CD4-positive, alpha-beta T cell (primary cell): ENCODE measurements around the gene MRPS31. TPM values are rescaled to one million over a fixed set of nuclear protein-coding genes. Genes with fewer than 3 reads are reported as not detected.
A peak's percentile ranks its signal among the peaks of the same experiment; 100 is the strongest.
"Not testable (repeated sequence)": the region's sequence is repeated elsewhere in the genome, so short reads cannot be mapped to it uniquely, and the experiment has no call there.

Experiments used
- ATAC-seq: fragments of 200-7000 bp; cut with Tn5 transposase; one replicate; pipeline ENCODE4 v1.10.0; 2022; ENCODE audit warnings: mild to moderate bottlenecking; ENCODE audit not compliant: poor library complexity
- CTCF ChIA-PET: fragments of 350-600 bp; sonication (Branson Sonifier 250); formaldehyde crosslinking; loops from one replicate; lab custom pipeline; 2021; ENCODE audit warnings: antibody characterized with exemption, inconsistent platforms; lab: Charles Lee
- POLR2A ChIA-PET: fragments of 350-600 bp; sonication (Branson Sonifier 250); formaldehyde crosslinking; loops from one replicate; lab custom pipeline; 2021; ENCODE audit warnings: antibody characterized with exemption, inconsistent platforms; lab: Charles Lee
- DNase-seq, 14 experiments: peaks; one replicate each; pipeline ENCODE4 v3.0.0-alpha.2; 2013 to 2020; ENCODE audit warnings: mixed read lengths in 2 of 14
- H3K27ac ChIP-seq, 2 donors: one replicate each; pipeline versions ENCODE4 v1.5.1 to v1.7.0; 2013; ENCODE audit warnings: low read length in 2 of 2, low read depth in 1 of 2, mild to moderate bottlenecking in 1 of 2
- H3K27me3 ChIP-seq, 2 experiments: 1 replicate in 1 of 2; 2 replicates in 1 of 2; pipeline versions ENCODE4 v1.6.1 to v1.7.0; 2013; ENCODE audit warnings: low read length in 2 of 2, control low read depth in 1 of 2, mild to moderate bottlenecking in 1 of 2, moderate library complexity in 1 of 2; ENCODE audit not compliant: insufficient read depth in 2 of 2, control insufficient read depth in 1 of 2
- H3K36me3 ChIP-seq: one replicate; pipeline ENCODE4 v1.6.1; 2013; ENCODE audit warnings: low read length, control low read depth; ENCODE audit not compliant: insufficient read depth
- H3K4me1 ChIP-seq: one replicate; pipeline ENCODE4 v1.6.1; 2013; ENCODE audit warnings: low read length, control low read depth; ENCODE audit not compliant: insufficient read depth
- H3K4me3 ChIP-seq: one replicate; pipeline ENCODE4 v1.5.1; 2013; ENCODE audit warnings: mild to moderate bottlenecking, low read length, moderate library complexity
- H3K9me3 ChIP-seq, 2 experiments: 1 replicate in 1 of 2; 2 replicates in 1 of 2; pipeline versions ENCODE4 v1.6.1 to v1.7.0; 2013; ENCODE audit warnings: low read length in 2 of 2, mild to moderate bottlenecking in 2 of 2, control low read depth in 1 of 2, moderate library complexity in 1 of 2; ENCODE audit not compliant: control insufficient read depth in 1 of 2, insufficient read depth in 1 of 2
- H3K27ac Mint-ChIP-seq: one replicate; pipeline ENCODE4 v1.8.0; 2020; ENCODE audit warnings: mixed read lengths
- H3K27me3 Mint-ChIP-seq: one replicate; pipeline ENCODE4 v1.8.0; 2021; ENCODE audit warnings: mixed read lengths
- H3K36me3 Mint-ChIP-seq: one replicate; pipeline ENCODE4 v1.8.0; 2021; ENCODE audit warnings: low read depth, mixed read lengths
- H3K4me1 Mint-ChIP-seq: one replicate; pipeline ENCODE4 v1.8.0; 2021; ENCODE audit warnings: low read depth, mixed read lengths
- H3K4me3 Mint-ChIP-seq: one replicate; pipeline ENCODE4 v1.8.0; 2020; ENCODE audit warnings: mild to moderate bottlenecking, mixed read lengths
- H3K9me3 Mint-ChIP-seq: one replicate; pipeline ENCODE4 v1.8.0; 2020; ENCODE audit warnings: mixed read lengths
- CTCF ChIP-seq: fragments of 200-600 bp; IDR thresholded peaks from one replicate; pipeline ENCODE4 v1.8.0; 2022; ENCODE audit warnings: antibody characterized with exemption, mild to moderate bottlenecking
- intact Hi-C, 2 experiments: fragments of 100-400 bp; cut with DNase I in 1 of 2; cut with micrococcal nuclease in 1 of 2; formaldehyde crosslinking; loops; one replicate each; pipeline versions ENCODE4 v1.15.1 to v1.9.0; 2023 to 2025; cut with DNase I, micrococcal nuclease
- total RNA-seq, 174 experiments: library from RNA in 2 of 174; stranded (reverse) in 2 of 174; gene quantifications; one replicate each; pipeline ENCODE4 v1.2.3 and lab custom pipeline; 2021 to 2026

MRPS31 gene
- total RNA-seq, 2 experiments from 2014 or later, result 8.3 to 9.5 TPM

GRCh38 chr13:40749327-40749726, 21.7 kb downstream of the MRPS31 start:
- no peaks in the 10 kb centered on the region for H3K9me3 ChIP-seq
- H3K4me1 ChIP-seq, result no peaks in the 10 kb centered on the region
- no peaks in the 10 kb centered on the region for H3K9me3 Mint-ChIP-seq
- H3K4me1 Mint-ChIP-seq, result no peaks in the 10 kb centered on the region
- H3K4me3 ChIP-seq, result no peak overlapping the region
- DNase-seq (peak in 1 of 14 experiments; percentile 7), ATAC-seq (no peak)
- no peak overlapping the region for H3K4me3 Mint-ChIP-seq
- intact Hi-C loops, result no loop called here
- POLR2A ChIA-PET, result no interaction called here
- no peaks in the 10 kb centered on the region for H3K27me3 ChIP-seq
- H3K36me3 ChIP-seq, result peaks cover 54% of the 10 kb centered on the region
- TF ChIP-seq CTCF, result no peak
- H3K36me3 Mint-ChIP-seq, result peaks cover 74% of the 10 kb centered on the region
- CTCF ChIA-PET, result no interaction called here
- H3K27me3 Mint-ChIP-seq, result no peaks in the 10 kb centered on the region
- no peak overlapping the region for H3K27ac ChIP-seq
- H3K27ac Mint-ChIP-seq, result no peak overlapping the region

GRCh38 chr13:40735232-40735548, 35.8 kb downstream of the MRPS31 start:
- H3K4me1 ChIP-seq, H3K9me3 ChIP-seq, H3K36me3 ChIP-seq, ATAC-seq, H3K27ac ChIP-seq, H3K4me3 Mint-ChIP-seq, H3K27me3 ChIP-seq, POLR2A ChIA-PET, H3K9me3 Mint-ChIP-seq, H3K27me3 Mint-ChIP-seq, intact Hi-C loops, H3K4me3 ChIP-seq, CTCF ChIA-PET, H3K27ac Mint-ChIP-seq: not testable (repeated sequence)
- DNase-seq, result peak in 7 of 14 experiments; percentile 4 to 35 (median 12)
- peaks cover 41% of the 10 kb centered on the region for H3K36me3 Mint-ChIP-seq
- peaks cover 13% of the 10 kb centered on the region for H3K4me1 Mint-ChIP-seq

- DNase-seq, result peak in 1 of 14 experiments; percentile 6
- peak overlapping the region; percentile 5 for H3K27ac Mint-ChIP-seq
- H3K4me3 Mint-ChIP-seq, H3K27ac ChIP-seq, H3K27me3 Mint-ChIP-seq, H3K4me3 ChIP-seq, POLR2A ChIA-PET, intact Hi-C loops, H3K27me3 ChIP-seq, H3K9me3 Mint-ChIP-seq, H3K4me1 ChIP-seq, H3K9me3 ChIP-seq, ATAC-seq: not testable (repeated sequence)
- CTCF ChIA-PET, result interaction anchor here (0.6 kb wide), 1 partner anchor 123 kb away, joined by 3 read pairs; no protein-coding TSS in a partner anchor
- peaks cover 13% of the 10 kb centered on the region for H3K36me3 ChIP-seq
- peaks cover 46% of the 10 kb centered on the region for H3K36me3 Mint-ChIP-seq
- peaks cover 13% of the 10 kb centered on the region for H3K4me1 Mint-ChIP-seq
Observed at GRCh38 chr13:40734536-40735231, 36.3 kb downstream of the MRPS31 start.

- intact Hi-C loops, result no loop called here
- Histone ChIP-seq H3K27me3 (no peaks in the 10 kb centered on the region), H3K36me3 (peaks cover 23% of the 10 kb centered on the region), H3K4me1 (peaks cover 4% of the 10 kb centered on the region), H3K9me3 (no peaks in the 10 kb centered on the region), H3K27ac (no peak overlapping the region), H3K4me3 (no peak overlapping the region)
- TF ChIP-seq CTCF, result no peak
- H3K27ac Mint-ChIP-seq, result no peak overlapping the region
- no peak overlapping the region for H3K4me3 Mint-ChIP-seq
- H3K36me3 Mint-ChIP-seq, result peaks cover 55% of the 10 kb centered on the region
- no peak for ATAC-seq
- no peaks in the 10 kb centered on the region for H3K27me3 Mint-ChIP-seq
- ChIA-PET POLR2A (no interaction called here), CTCF (interaction anchor here (0.7 kb wide), 1 partner anchor 950 kb away, joined by 3 read pairs; no protein-coding TSS in a partner anchor)
- H3K9me3 Mint-ChIP-seq, result no peaks in the 10 kb centered on the region
- no peak for DNase-seq
- H3K4me1 Mint-ChIP-seq, result peaks cover 13% of the 10 kb centered on the region
Observed at GRCh38 chr13:40732658-40733057, 38.3 kb downstream of the MRPS31 start.
